Transverse colon (tissue), 4 donors: ENCODE results near the gene ZWILCH. TPM values are rescaled to one million over a fixed set of nuclear protein-coding genes. Genes with fewer than 3 reads are reported as not detected.

Experiments used
- DNase-seq: peaks from one replicate; pipeline ENCODE4 v3.0.0-alpha.2; 2019
- H3K27ac ChIP-seq, 4 donors: fragments of 200-600 bp; sonication (generic); 2 replicates each; pipeline ENCODE4 v1.5.1; 2016 to 2018; ENCODE audit warnings: inconsistent platforms in 4 of 4
- H3K27me3 ChIP-seq: fragments of 200-600 bp; sonication (generic); 2 replicates; pipeline ENCODE4 v1.5.1; 2017; ENCODE audit warnings: inconsistent platforms
- H3K36me3 ChIP-seq, 4 donors: fragments of 200-600 bp; sonication (generic); 2 replicates each; pipeline ENCODE4 v1.5.1; 2017 to 2019; ENCODE audit warnings: inconsistent platforms in 4 of 4
- H3K4me1 ChIP-seq, 4 donors: fragments of 200-600 bp; sonication (generic); 2 replicates each; pipeline ENCODE4 v1.5.1; 2017 to 2020; ENCODE audit warnings: inconsistent platforms in 4 of 4
- H3K4me3 ChIP-seq, 4 donors: fragments of 200-600 bp; sonication (generic); 1 replicate in 1 of 4; 2 replicates in 3 of 4; pipeline versions ENCODE4 v1.5.1 to v1.6.1; 2017 to 2019; ENCODE audit warnings: inconsistent platforms in 4 of 4
- H3K9me3 ChIP-seq, 2 donors: fragments of 200-600 bp; sonication (generic); 2 replicates each; pipeline ENCODE4 v1.5.1; 2017 to 2019; ENCODE audit warnings: inconsistent platforms in 2 of 2
- CTCF ChIP-seq, 5 experiments: fragments of 200-600 bp in 3 of 5; fragments of 450-650 bp in 2 of 5; sonication (generic) in 3 of 5; IDR thresholded peaks; 1 replicate in 2 of 5; 2 replicates in 3 of 5; pipeline ENCODE4 v1.5.1; 2016 to 2017; ENCODE audit warnings: antibody characterized with exemption in 5 of 5, inconsistent platforms in 3 of 5, mild to moderate bottlenecking in 2 of 5, moderate library complexity in 1 of 5
- EP300 ChIP-seq: sonication (generic); formaldehyde crosslinking; IDR thresholded peaks from one replicate; pipeline ENCODE4 v1.6.1; 2017; ENCODE audit warnings: antibody characterized with exemption, low read depth
- POLR2A ChIP-seq: fragments of 450-650 bp; IDR thresholded peaks from one replicate; pipeline ENCODE4 v1.6.1; 2016; ENCODE audit warnings: antibody characterized with exemption, mild to moderate bottlenecking, moderate library complexity
- POLR2AphosphoS5 ChIP-seq, 3 donors: sonication (generic); formaldehyde crosslinking; IDR thresholded peaks; one replicate each; pipeline ENCODE4 v1.6.1; 2016; ENCODE audit warnings: antibody characterized with exemption in 3 of 3
- whole genome bisulfite sequencing, 2 donors: methylation state at CpG; one replicate each; pipeline ENCODE4 v1.1.5; 2018; ENCODE audit warnings: low coverage in 1 of 2; 5-methylcytosine and 5-hydroxymethylcytosine counted together
- in situ Hi-C, 4 donors: fragments of 200-750 bp; cut with MboI; loops; one replicate each; pipeline versions ENCODE4 v1.15.0 to v1.15.1; 2017; ENCODE audit warnings: low sequenced_read_pairs in 3 of 4, low pct_ligation_motif_present in 1 of 4, low pct_unique_long_range_greater_than_20kb in 1 of 4
- intact Hi-C: fragments of 100-400 bp; cut with DNase I; formaldehyde crosslinking; loops from one replicate; pipeline ENCODE4 v1.15.1; 2023; ENCODE audit warnings: low total_unique reads
- total RNA-seq, 4 donors: library from RNA; depleted of rRNA; stranded (reverse); fragments of >200 nt; gene quantifications; one replicate each; pipeline ENCODE4 v1.1.0, GENCODE V29; 2016

The ZWILCH gene
- total RNA-seq, 4 donors from 2014 or later = 1.9 to 6.8 (median 4.4) TPM

DNA sequence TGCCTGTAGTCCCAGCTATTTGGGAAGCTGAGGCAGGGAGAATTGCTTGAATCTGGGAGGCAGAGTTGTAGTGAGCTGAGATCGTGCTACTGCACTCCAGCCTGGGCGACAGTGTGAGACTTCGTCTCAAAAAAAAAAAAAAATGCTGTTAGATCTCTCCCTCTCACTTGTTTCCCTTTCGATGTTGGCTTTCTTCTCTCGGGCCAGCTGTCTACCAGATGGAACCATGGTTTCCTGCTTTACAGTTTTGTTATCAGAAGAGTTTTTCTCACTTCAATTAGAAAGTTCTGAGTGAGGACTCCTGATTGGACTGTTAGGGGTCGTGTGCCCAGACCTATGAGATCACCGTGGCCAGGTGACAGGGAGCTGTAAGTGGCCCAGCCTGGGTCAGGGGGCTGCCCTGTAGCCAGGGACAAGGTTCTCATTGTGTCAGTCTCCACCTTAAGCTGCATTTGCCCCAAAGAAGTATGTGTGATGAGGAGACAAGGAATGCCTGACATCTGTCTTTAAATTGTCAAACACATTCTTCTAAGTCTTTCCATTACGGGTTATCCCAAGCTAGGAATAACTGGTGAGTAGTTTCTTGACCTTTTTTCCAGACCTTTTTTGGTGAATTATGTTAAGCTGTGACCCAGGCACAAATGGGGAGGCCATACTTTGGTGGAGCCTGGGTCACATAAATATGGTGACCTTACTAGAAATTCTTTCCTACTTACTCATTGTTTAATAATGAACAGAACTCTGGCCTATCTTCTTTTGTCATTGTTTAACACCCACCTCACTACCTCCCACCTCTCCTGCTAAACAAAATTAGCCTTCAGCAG, 32.7 kb upstream of the ZWILCH start:
- Histone ChIP-seq H3K4me1 (no peaks in the 10 kb centered on the region), H3K27me3 (no peaks in the 10 kb centered on the region), H3K36me3 (no peaks in the 10 kb centered on the region), H3K9me3 (no peaks in the 10 kb centered on the region), H3K4me3 (no peak overlapping the region), H3K27ac (no peak overlapping the region)
- peak; percentile 11 for DNase-seq
- 59 to 100% methylated on average over 1 to 8 of the region's 8 CpGs for WGBS, 2 donors
- in situ Hi-C loops (no loop called here), intact Hi-C loops (no loop called here)
- TF ChIP-seq CTCF (IDR thresholded peaks at IDR 0.05) (no peak), POLR2AphosphoS5 (IDR thresholded peaks at IDR 0.05) (no peak), EP300 (no peak), POLR2A (no peak)

GRCh38 chr15:66474135-66474534, 31.0 kb upstream of the ZWILCH start:
- H3K9me3 ChIP-seq = no peaks in the 10 kb centered on the region
- WGBS, 2 donors = 90% methylated on average over 2 of the region's 2 CpGs; no CpG with 5 or more reads in 1 of the 2 donors
- in situ Hi-C loops (no loop called here), intact Hi-C loops (no loop called here)
- no peaks in the 10 kb centered on the region for H3K36me3 ChIP-seq
- TF ChIP-seq CTCF (IDR thresholded peaks at IDR 0.05) = no peak
- no peak for TF ChIP-seq POLR2AphosphoS5 (IDR thresholded peaks at IDR 0.05)
- TF ChIP-seq EP300 = no peak
- TF ChIP-seq POLR2A = no peak
- H3K4me3 ChIP-seq = no peak overlapping the region
- no peaks in the 10 kb centered on the region for H3K27me3 ChIP-seq
- H3K4me1 ChIP-seq = no peaks in the 10 kb centered on the region
- DNase-seq = no peak
- no peak overlapping the region for H3K27ac ChIP-seq

- Histone ChIP-seq H3K9me3 (no peaks in the 10 kb centered on the region), H3K27me3 (no peaks in the 10 kb centered on the region), H3K4me3 (no peak overlapping the region), H3K4me1 (no peaks in the 10 kb centered on the region), H3K36me3 (no peaks in the 10 kb centered on the region), H3K27ac (no peak overlapping the region)
- intact Hi-C loops (no loop called here), in situ Hi-C loops (loop anchor here in 1 of 4 donors (25.0 kb wide), 1 partner anchor 88 kb away; the partner anchor contains the start of gene MAP2K1)
- 87 to 98% methylated on average over 3 of the region's 3 CpGs for WGBS, 2 donors
- DNase-seq = no peak
- TF ChIP-seq POLR2AphosphoS5 (IDR thresholded peaks at IDR 0.05) (no peak), EP300 (no peak), POLR2A (no peak), CTCF (IDR thresholded peaks at IDR 0.05) (no peak)
These were observed 30.2 kb upstream of the ZWILCH start for GRCh38 chr15:66474963-66475362.

- 88 to 94% methylated on average over 2 to 4 of the region's 4 CpGs for WGBS, 2 donors
These were observed 28.6 kb upstream of the ZWILCH start for GRCh38 chr15:66476535-66476934.

More at GRCh38 chr15:66476535-66476934, 28.6 kb upstream of the ZWILCH start:
- no peak for DNase-seq
- intact Hi-C loops = no loop called here
- TF ChIP-seq POLR2A (no peak), POLR2AphosphoS5 (IDR thresholded peaks at IDR 0.05) (no peak), CTCF (IDR thresholded peaks at IDR 0.05) (no peak), EP300 (no peak)
- in situ Hi-C loops = loop anchor here in 1 of 4 donors (25.0 kb wide), 1 partner anchor 89 kb away; the partner anchor contains the start of gene MAP2K1
- Histone ChIP-seq H3K36me3 (peaks cover 0 to 4% (median 0%) of the 10 kb centered on the region in 4 donors), H3K4me1 (no peaks in the 10 kb centered on the region), H3K4me3 (no peak overlapping the region), H3K9me3 (no peaks in the 10 kb centered on the region), H3K27me3 (no peaks in the 10 kb centered on the region), H3K27ac (no peak overlapping the region)
